Adrenal gland (tissue), 5 donors: Measurements from ENCODE around the gene CCNK.

Experiments
- POLR2A ChIP-seq, 2 donors: fragments of 450-650 bp; IDR thresholded peaks; one replicate each; pipeline ENCODE4 v1.6.1; 2017; ENCODE audit warnings: antibody characterized with exemption in 2 of 2, mild to moderate bottlenecking in 2 of 2, moderate library complexity in 1 of 2
- TF ChIP-seq, protein P1 (sequence below), 6 experiments: fragments of 450-650 bp in 4 of 6; fragments of 200-600 bp in 2 of 6; sonication (generic) in 1 of 6; IDR thresholded peaks; 1 replicate in 5 of 6; 2 replicates in 1 of 6; pipeline versions ENCODE4 v1.5.1 to v1.8.0; 2016 to 2021; ENCODE audit warnings: antibody characterized with exemption in 6 of 6, mild to moderate bottlenecking in 2 of 6, moderate library complexity in 1 of 6
- donor health status: DM: no; HTN: no; CAD: no.

- TF ChIP-seq, protein P1, sequence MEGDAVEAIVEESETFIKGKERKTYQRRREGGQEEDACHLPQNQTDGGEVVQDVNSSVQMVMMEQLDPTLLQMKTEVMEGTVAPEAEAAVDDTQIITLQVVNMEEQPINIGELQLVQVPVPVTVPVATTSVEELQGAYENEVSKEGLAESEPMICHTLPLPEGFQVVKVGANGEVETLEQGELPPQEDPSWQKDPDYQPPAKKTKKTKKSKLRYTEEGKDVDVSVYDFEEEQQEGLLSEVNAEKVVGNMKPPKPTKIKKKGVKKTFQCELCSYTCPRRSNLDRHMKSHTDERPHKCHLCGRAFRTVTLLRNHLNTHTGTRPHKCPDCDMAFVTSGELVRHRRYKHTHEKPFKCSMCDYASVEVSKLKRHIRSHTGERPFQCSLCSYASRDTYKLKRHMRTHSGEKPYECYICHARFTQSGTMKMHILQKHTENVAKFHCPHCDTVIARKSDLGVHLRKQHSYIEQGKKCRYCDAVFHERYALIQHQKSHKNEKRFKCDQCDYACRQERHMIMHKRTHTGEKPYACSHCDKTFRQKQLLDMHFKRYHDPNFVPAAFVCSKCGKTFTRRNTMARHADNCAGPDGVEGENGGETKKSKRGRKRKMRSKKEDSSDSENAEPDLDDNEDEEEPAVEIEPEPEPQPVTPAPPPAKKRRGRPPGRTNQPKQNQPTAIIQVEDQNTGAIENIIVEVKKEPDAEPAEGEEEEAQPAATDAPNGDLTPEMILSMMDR (IDR thresholded peaks at IDR 0.05) = no peak
- TF ChIP-seq POLR2A (IDR thresholded peaks at IDR 0.05) = no peak
These were observed 58.3 kb downstream of the CCNK start for GRCh38 chr14:99539491-99539890.
